Measurements from ENCODE around the gene UBE3B. TPM values are rescaled to one million over a fixed set of nuclear protein-coding genes. Genes with fewer than 3 reads are reported as not detected.

Gene UBE3B
- total and polyA plus RNA-seq, 4 experiments from 2014 or later = 24.0 to 58.1 (median 40.1) TPM

GRCh38 chr12:109542876-109543275 is 65.4 kb downstream of the UBE3B start:
- Histone ChIP-seq H3K27me3 (ENCODE audit: insufficient read depth, low read length) (no peaks in the 10 kb centered on the region), H3K27ac (ENCODE audit: low read depth, low read length) (no peak overlapping the region), H3K4me3 (ENCODE audit: low read length in 2 of 2) (no peak overlapping the region), H3K9me3 (ENCODE audit: control insufficient read depth in 1 of 2, low read length in 2 of 2) (no peaks in the 10 kb centered on the region), H3K36me3 (ENCODE audit: insufficient read depth, low read length) (no peaks in the 10 kb centered on the region), H3K4me1 (ENCODE audit: insufficient read depth, low read length) (peaks cover 9% of the 10 kb centered on the region)
- no peak for DNase-seq
- peaks cover 7 to 10% (median 10%) of the 10 kb centered on the region in 4 donors for H3K4me1 Mint-ChIP-seq
- H3K27ac Mint-ChIP-seq = peak overlapping the region in 1 of 7 donors; percentile 12
- intact Hi-C loops (cut with micrococcal nuclease) = no loop called here
- ChIA-PET POLR2A (ENCODE audit: partially characterized antibody) (no interaction called here), CTCF (ENCODE audit: partially characterized antibody) (no interaction called here)
- no peaks in the 10 kb centered on the region for H3K9me3 Mint-ChIP-seq
- H3K36me3 Mint-ChIP-seq = no peaks in the 10 kb centered on the region
- no peak overlapping the region for H3K4me3 Mint-ChIP-seq
- peaks cover 7 to 8% of the 10 kb centered on the region in 2 donors for H3K27me3 Mint-ChIP-seq

GRCh38 chr12:109544955-109545531 is 67.6 kb downstream of the UBE3B start:
- Mint-ChIP-seq H3K27ac (peak overlapping the region in 3 of 7 donors; percentile 46 to 83 (median 53)), H3K4me3 (no peak overlapping the region), H3K36me3 (no peaks in the 10 kb centered on the region), H3K9me3 (no peaks in the 10 kb centered on the region), H3K4me1 (peaks cover 7 to 10% (median 10%) of the 10 kb centered on the region in 4 donors), H3K27me3 (peaks cover 11 to 13% of the 10 kb centered on the region in 2 donors)
- Histone ChIP-seq H3K36me3 (ENCODE audit: insufficient read depth, low read length) (no peaks in the 10 kb centered on the region), H3K4me1 (ENCODE audit: insufficient read depth, low read length) (peaks cover 9% of the 10 kb centered on the region), H3K27ac (ENCODE audit: low read depth, low read length) (no peak overlapping the region), H3K4me3 (ENCODE audit: low read length in 2 of 2) (no peak overlapping the region), H3K9me3 (ENCODE audit: control insufficient read depth in 1 of 2, low read length in 2 of 2) (no peaks in the 10 kb centered on the region), H3K27me3 (ENCODE audit: insufficient read depth, low read length) (no peaks in the 10 kb centered on the region)
- intact Hi-C loops (cut with micrococcal nuclease) = no loop called here
- DNase-seq = peak in 1 of 5 donors; percentile 3
- ChIA-PET POLR2A (ENCODE audit: partially characterized antibody) (no interaction called here), CTCF (ENCODE audit: partially characterized antibody) (no interaction called here)

- no peak for DNase-seq
- no peak overlapping the region for H3K4me3 Mint-ChIP-seq
- intact Hi-C loops (cut with micrococcal nuclease) = no loop called here
- H3K36me3 ChIP-seq (ENCODE audit: insufficient read depth, low read length) = no peaks in the 10 kb centered on the region
- ChIA-PET CTCF (ENCODE audit: partially characterized antibody) (no interaction called here), POLR2A (ENCODE audit: partially characterized antibody) (no interaction called here)
- H3K36me3 Mint-ChIP-seq = no peaks in the 10 kb centered on the region
- H3K4me1 Mint-ChIP-seq = peaks cover 7 to 10% (median 10%) of the 10 kb centered on the region in 4 donors
- H3K9me3 ChIP-seq (ENCODE audit: control insufficient read depth in 1 of 2, low read length in 2 of 2) = no peaks in the 10 kb centered on the region
- H3K27me3 ChIP-seq (ENCODE audit: insufficient read depth, low read length) = no peaks in the 10 kb centered on the region
- H3K4me3 ChIP-seq (ENCODE audit: low read length in 2 of 2) = no peak overlapping the region
- H3K27ac ChIP-seq (ENCODE audit: low read depth, low read length) = no peak overlapping the region
- peaks cover 11 to 13% of the 10 kb centered on the region in 2 donors for H3K27me3 Mint-ChIP-seq
- H3K9me3 Mint-ChIP-seq = no peaks in the 10 kb centered on the region
- H3K27ac Mint-ChIP-seq = no peak overlapping the region
- peaks cover 9% of the 10 kb centered on the region for H3K4me1 ChIP-seq (ENCODE audit: insufficient read depth, low read length)
Observed at GRCh38 chr12:109545826-109546225, 68.4 kb downstream of the UBE3B start.

- peaks cover 11 to 13% of the 10 kb centered on the region in 2 donors for H3K27me3 Mint-ChIP-seq
- Histone ChIP-seq H3K27ac (ENCODE audit: low read depth, low read length) (no peak overlapping the region), H3K36me3 (ENCODE audit: insufficient read depth, low read length) (no peaks in the 10 kb centered on the region), H3K9me3 (ENCODE audit: control insufficient read depth in 1 of 2, low read length in 2 of 2) (no peaks in the 10 kb centered on the region), H3K4me1 (ENCODE audit: insufficient read depth, low read length) (peaks cover 9% of the 10 kb centered on the region), H3K27me3 (ENCODE audit: insufficient read depth, low read length) (no peaks in the 10 kb centered on the region), H3K4me3 (ENCODE audit: low read length in 2 of 2) (no peak overlapping the region)
- peak overlapping the region in 1 of 7 donors; percentile 3 for H3K27ac Mint-ChIP-seq
- intact Hi-C loops (cut with micrococcal nuclease) = no loop called here
- no peaks in the 10 kb centered on the region for H3K36me3 Mint-ChIP-seq
- ChIA-PET CTCF (ENCODE audit: partially characterized antibody) (no interaction called here), POLR2A (ENCODE audit: partially characterized antibody) (no interaction called here)
- no peak for DNase-seq
- H3K9me3 Mint-ChIP-seq = no peaks in the 10 kb centered on the region
- H3K4me1 Mint-ChIP-seq = peaks cover 7 to 10% (median 10%) of the 10 kb centered on the region in 4 donors
- no peak overlapping the region for H3K4me3 Mint-ChIP-seq
Observed at GRCh38 chr12:109547286-109547685, 69.9 kb downstream of the UBE3B start.

- Mint-ChIP-seq H3K4me3 (no peak overlapping the region), H3K9me3 (no peaks in the 10 kb centered on the region), H3K27me3 (peaks cover 11 to 13% of the 10 kb centered on the region in 2 donors), H3K27ac (peak overlapping the region in 1 of 7 donors; percentile 49), H3K4me1 (peaks cover 7 to 10% (median 10%) of the 10 kb centered on the region in 4 donors), H3K36me3 (no peaks in the 10 kb centered on the region)
- Histone ChIP-seq H3K36me3 (ENCODE audit: insufficient read depth, low read length) (no peaks in the 10 kb centered on the region), H3K27ac (ENCODE audit: low read depth, low read length) (no peak overlapping the region), H3K27me3 (ENCODE audit: insufficient read depth, low read length) (no peaks in the 10 kb centered on the region), H3K9me3 (ENCODE audit: control insufficient read depth in 1 of 2, low read length in 2 of 2) (no peaks in the 10 kb centered on the region), H3K4me3 (ENCODE audit: low read length in 2 of 2) (no peak overlapping the region), H3K4me1 (ENCODE audit: insufficient read depth, low read length) (peaks cover 9% of the 10 kb centered on the region)
- intact Hi-C loops (cut with micrococcal nuclease) = no loop called here
- CTCF ChIA-PET (ENCODE audit: partially characterized antibody) = no interaction called here
- no peak for DNase-seq
- POLR2A ChIA-PET (ENCODE audit: partially characterized antibody) = no interaction called here
Observed at GRCh38 chr12:109548258-109548657, 70.8 kb downstream of the UBE3B start.

GRCh38 chr12:109549613-109550270 is 72.3 kb downstream of the UBE3B start:
- no peaks in the 10 kb centered on the region for H3K9me3 Mint-ChIP-seq
- no peaks in the 10 kb centered on the region for H3K36me3 Mint-ChIP-seq
- H3K4me1 Mint-ChIP-seq = peaks cover 5 to 7% (median 6%) of the 10 kb centered on the region in 4 donors
- Histone ChIP-seq H3K27ac (ENCODE audit: low read depth, low read length) (no peak overlapping the region), H3K4me3 (ENCODE audit: low read length in 2 of 2) (no peak overlapping the region), H3K4me1 (ENCODE audit: insufficient read depth, low read length) (peaks cover 6% of the 10 kb centered on the region), H3K36me3 (ENCODE audit: insufficient read depth, low read length) (no peaks in the 10 kb centered on the region), H3K9me3 (ENCODE audit: control insufficient read depth in 1 of 2, low read length in 2 of 2) (no peaks in the 10 kb centered on the region), H3K27me3 (ENCODE audit: insufficient read depth, low read length) (no peaks in the 10 kb centered on the region)
- POLR2A ChIA-PET (ENCODE audit: partially characterized antibody) = no interaction called here
- CTCF ChIA-PET (ENCODE audit: partially characterized antibody) = interaction anchor here (0.7 kb wide), 2 partner anchors 31 to 681 kb away, joined by 3 read pairs; no protein-coding TSS in a partner anchor
- intact Hi-C loops (cut with micrococcal nuclease) = no loop called here
- no peak overlapping the region for H3K4me3 Mint-ChIP-seq
- H3K27ac Mint-ChIP-seq = no peak overlapping the region
- DNase-seq = no peak
- peaks cover 10 to 11% of the 10 kb centered on the region in 2 donors for H3K27me3 Mint-ChIP-seq

GRCh38 chr12:109550281-109550680 is 72.8 kb downstream of the UBE3B start:
- no peaks in the 10 kb centered on the region for H3K36me3 Mint-ChIP-seq
- Histone ChIP-seq H3K4me1 (ENCODE audit: insufficient read depth, low read length) (peaks cover under 1% of the 10 kb centered on the region), H3K36me3 (ENCODE audit: insufficient read depth, low read length) (no peaks in the 10 kb centered on the region), H3K27me3 (ENCODE audit: insufficient read depth, low read length) (no peaks in the 10 kb centered on the region), H3K27ac (ENCODE audit: low read depth, low read length) (no peak overlapping the region), H3K4me3 (ENCODE audit: low read length in 2 of 2) (no peak overlapping the region), H3K9me3 (ENCODE audit: control insufficient read depth in 1 of 2, low read length in 2 of 2) (no peaks in the 10 kb centered on the region)
- H3K4me3 Mint-ChIP-seq = no peak overlapping the region
- DNase-seq = no peak
- intact Hi-C loops (cut with micrococcal nuclease) = no loop called here
- H3K27me3 Mint-ChIP-seq = peaks cover 10 to 11% of the 10 kb centered on the region in 2 donors
- H3K9me3 Mint-ChIP-seq = no peaks in the 10 kb centered on the region
- no peak overlapping the region for H3K27ac Mint-ChIP-seq
- ChIA-PET CTCF (ENCODE audit: partially characterized antibody) (no interaction called here), POLR2A (ENCODE audit: partially characterized antibody) (no interaction called here)
- peaks cover under 1 to 1% (median 1%) of the 10 kb centered on the region in 4 donors for H3K4me1 Mint-ChIP-seq

Data from CD4-positive, alpha-beta memory T cell (primary cell).